ENCODE measurements around the gene TENT4A.

Gene TENT4A

DNA sequence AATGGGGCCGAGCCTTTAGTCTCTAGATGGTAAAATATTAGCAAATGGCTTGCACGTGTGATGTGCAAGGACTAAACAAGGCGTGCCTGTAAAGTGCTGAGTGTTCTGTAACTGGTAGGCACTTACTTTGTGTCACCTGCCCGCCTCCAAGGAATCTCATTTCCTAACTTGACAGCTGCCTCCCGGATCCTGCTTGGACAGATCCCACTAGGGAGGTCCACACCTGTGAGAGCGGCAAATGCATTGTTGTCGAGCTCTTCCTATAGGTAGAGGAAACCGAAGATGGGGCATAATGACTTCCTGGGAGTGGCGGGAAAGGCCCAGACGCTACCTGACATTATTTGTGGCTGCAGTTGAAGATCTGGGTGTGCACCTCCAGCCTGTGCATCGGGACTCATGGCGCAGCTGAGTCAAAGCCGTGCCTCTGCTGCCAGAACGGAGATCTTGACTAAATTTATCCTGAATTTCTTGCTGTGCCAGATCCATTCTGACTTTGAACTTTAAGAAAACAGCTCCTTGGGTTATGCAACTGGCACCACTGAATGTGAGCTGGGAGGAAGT is 79.8 kb downstream of the TENT4A start:
- no peak for ATAC-seq

DNA sequence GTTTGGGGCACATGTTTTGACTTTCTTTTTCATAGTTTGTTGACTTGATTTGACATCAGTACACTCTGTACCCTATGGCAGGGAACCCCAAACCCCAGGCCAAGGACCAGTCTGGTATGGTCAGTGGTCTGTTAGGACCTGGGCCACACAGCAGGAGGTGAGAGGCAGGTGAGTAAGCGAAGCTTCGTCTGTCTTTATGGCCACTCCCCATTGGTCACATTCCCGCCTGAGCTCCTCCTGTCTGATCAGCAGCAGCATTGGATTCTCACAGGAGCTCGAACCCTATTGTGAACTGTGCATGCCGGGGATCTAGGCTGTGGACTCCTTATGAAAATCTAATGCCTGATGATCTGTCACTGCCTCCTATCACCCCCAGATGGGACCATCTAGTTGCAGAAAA is 88.0 kb downstream of the TENT4A start:
- TF ChIP-seq, protein P1, sequence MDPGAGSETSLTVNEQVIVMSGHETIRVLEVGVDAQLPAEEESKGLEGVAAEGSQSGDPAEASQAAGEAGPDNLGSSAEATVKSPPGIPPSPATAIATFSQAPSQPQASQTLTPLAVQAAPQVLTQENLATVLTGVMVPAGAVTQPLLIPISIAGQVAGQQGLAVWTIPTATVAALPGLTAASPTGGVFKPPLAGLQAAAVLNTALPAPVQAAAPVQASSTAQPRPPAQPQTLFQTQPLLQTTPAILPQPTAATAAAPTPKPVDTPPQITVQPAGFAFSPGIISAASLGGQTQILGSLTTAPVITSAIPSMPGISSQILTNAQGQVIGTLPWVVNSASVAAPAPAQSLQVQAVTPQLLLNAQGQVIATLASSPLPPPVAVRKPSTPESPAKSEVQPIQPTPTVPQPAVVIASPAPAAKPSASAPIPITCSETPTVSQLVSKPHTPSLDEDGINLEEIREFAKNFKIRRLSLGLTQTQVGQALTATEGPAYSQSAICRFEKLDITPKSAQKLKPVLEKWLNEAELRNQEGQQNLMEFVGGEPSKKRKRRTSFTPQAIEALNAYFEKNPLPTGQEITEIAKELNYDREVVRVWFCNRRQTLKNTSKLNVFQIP (CRISPR knock-in tag; IDR thresholded peaks at IDR 0.05; ENCODE audit: borderline replicate concordance, low read depth), result no peak
- no peak for TF ChIP-seq ZC3H10 (CRISPR knock-in tag; IDR thresholded peaks at IDR 0.05)
- TF ChIP-seq ZFP30 (CRISPR knock-in tag; IDR thresholded peaks at IDR 0.05), result no peak
- TF ChIP-seq, protein P2, sequence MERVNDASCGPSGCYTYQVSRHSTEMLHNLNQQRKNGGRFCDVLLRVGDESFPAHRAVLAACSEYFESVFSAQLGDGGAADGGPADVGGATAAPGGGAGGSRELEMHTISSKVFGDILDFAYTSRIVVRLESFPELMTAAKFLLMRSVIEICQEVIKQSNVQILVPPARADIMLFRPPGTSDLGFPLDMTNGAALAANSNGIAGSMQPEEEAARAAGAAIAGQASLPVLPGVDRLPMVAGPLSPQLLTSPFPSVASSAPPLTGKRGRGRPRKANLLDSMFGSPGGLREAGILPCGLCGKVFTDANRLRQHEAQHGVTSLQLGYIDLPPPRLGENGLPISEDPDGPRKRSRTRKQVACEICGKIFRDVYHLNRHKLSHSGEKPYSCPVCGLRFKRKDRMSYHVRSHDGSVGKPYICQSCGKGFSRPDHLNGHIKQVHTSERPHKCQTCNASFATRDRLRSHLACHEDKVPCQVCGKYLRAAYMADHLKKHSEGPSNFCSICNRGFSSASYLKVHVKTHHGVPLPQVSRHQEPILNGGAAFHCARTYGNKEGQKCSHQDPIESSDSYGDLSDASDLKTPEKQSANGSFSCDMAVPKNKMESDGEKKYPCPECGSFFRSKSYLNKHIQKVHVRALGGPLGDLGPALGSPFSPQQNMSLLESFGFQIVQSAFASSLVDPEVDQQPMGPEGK (CRISPR knock-in tag; IDR thresholded peaks at IDR 0.05; ENCODE audit: borderline replicate concordance), result no peak
- TF ChIP-seq RARB (CRISPR knock-in tag; IDR thresholded peaks at IDR 0.05), result no peak
- no peak for TF ChIP-seq PPARA (CRISPR knock-in tag; IDR thresholded peaks at IDR 0.05; ENCODE audit: borderline replicate concordance)
- TF ChIP-seq SNAI2 (CRISPR knock-in tag; IDR thresholded peaks at IDR 0.05), result no peak
- TF ChIP-seq ARNTL (CRISPR knock-in tag; IDR thresholded peaks at IDR 0.05; ENCODE audit: borderline replicate concordance, low read depth), result no peak
- no peak for TF ChIP-seq ISL1 (CRISPR knock-in tag; IDR thresholded peaks at IDR 0.05)
- no peak for ATAC-seq

More for the DNA sequence above, 79.8 kb downstream of the TENT4A start:
- TF ChIP-seq ESRRG (CRISPR knock-in tag; IDR thresholded peaks at IDR 0.05) (no peak), ZNF565 (CRISPR knock-in tag; conservative IDR thresholded peaks at IDR 0.05; ENCODE audit: low read depth) (no peak), CSDC2 (CRISPR knock-in tag; IDR thresholded peaks at IDR 0.05) (no peak), RARB (CRISPR knock-in tag; IDR thresholded peaks at IDR 0.05) (no peak), ARNTL (CRISPR knock-in tag; IDR thresholded peaks at IDR 0.05; ENCODE audit: borderline replicate concordance, low read depth) (no peak), TCF4 (CRISPR knock-in tag; IDR thresholded peaks at IDR 0.05; ENCODE audit: borderline replicate concordance) (no peak), ZFP30 (CRISPR knock-in tag; IDR thresholded peaks at IDR 0.05) (no peak)
- TF ChIP-seq, protein P3, sequence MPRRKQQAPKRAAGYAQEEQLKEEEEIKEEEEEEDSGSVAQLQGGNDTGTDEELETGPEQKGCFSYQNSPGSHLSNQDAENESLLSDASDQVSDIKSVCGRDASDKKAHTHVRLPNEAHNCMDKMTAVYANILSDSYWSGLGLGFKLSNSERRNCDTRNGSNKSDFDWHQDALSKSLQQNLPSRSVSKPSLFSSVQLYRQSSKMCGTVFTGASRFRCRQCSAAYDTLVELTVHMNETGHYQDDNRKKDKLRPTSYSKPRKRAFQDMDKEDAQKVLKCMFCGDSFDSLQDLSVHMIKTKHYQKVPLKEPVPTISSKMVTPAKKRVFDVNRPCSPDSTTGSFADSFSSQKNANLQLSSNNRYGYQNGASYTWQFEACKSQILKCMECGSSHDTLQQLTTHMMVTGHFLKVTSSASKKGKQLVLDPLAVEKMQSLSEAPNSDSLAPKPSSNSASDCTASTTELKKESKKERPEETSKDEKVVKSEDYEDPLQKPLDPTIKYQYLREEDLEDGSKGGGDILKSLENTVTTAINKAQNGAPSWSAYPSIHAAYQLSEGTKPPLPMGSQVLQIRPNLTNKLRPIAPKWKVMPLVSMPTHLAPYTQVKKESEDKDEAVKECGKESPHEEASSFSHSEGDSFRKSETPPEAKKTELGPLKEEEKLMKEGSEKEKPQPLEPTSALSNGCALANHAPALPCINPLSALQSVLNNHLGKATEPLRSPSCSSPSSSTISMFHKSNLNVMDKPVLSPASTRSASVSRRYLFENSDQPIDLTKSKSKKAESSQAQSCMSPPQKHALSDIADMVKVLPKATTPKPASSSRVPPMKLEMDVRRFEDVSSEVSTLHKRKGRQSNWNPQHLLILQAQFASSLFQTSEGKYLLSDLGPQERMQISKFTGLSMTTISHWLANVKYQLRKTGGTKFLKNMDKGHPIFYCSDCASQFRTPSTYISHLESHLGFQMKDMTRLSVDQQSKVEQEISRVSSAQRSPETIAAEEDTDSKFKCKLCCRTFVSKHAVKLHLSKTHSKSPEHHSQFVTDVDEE (CRISPR knock-in tag; IDR thresholded peaks at IDR 0.05), result no peak

DNA sequence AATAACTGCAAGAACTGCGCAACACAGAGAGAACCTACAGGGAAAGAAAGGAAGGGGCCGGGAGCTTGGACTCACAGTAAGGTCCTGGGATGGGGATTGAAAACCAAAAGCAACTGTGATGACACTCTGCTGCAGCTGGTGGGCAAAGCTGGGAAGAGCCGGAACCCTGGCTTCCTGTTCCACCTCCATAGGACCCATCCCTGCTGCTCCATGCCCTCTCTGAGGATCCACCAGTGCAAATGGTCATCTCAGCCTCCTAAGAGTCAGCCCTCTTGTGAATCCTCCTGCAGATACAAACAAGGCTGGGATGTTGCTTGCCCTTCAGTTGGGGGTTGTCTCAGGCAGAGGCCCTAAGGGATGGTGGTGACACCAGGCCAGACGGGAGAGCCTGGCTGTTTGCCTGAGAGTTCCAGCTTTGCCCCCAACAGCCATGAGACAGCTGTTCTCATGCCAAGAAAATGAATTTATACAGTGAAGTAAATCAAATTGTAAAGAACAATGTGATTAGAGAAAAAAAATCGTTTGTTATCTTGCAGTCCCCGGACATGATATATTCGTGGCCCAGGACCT is 90.8 kb downstream of the TENT4A start:
- no peak for ATAC-seq
- TF ChIP-seq ZNF565 (CRISPR knock-in tag; conservative IDR thresholded peaks at IDR 0.05; ENCODE audit: low read depth), result no peak
- no peak for TF ChIP-seq SNAI2 (CRISPR knock-in tag; IDR thresholded peaks at IDR 0.05)
- TF ChIP-seq CSDC2 (CRISPR knock-in tag; IDR thresholded peaks at IDR 0.05), result no peak
- TF ChIP-seq, protein P1 (CRISPR knock-in tag; IDR thresholded peaks at IDR 0.05; ENCODE audit: borderline replicate concordance, low read depth), result no peak
- no peak for TF ChIP-seq ZNF70 (CRISPR knock-in tag; IDR thresholded peaks at IDR 0.05)
- TF ChIP-seq ARNTL (CRISPR knock-in tag; IDR thresholded peaks at IDR 0.05; ENCODE audit: borderline replicate concordance, low read depth), result no peak
- no peak for TF ChIP-seq ISL1 (CRISPR knock-in tag; IDR thresholded peaks at IDR 0.05)
- TF ChIP-seq, protein P4, sequence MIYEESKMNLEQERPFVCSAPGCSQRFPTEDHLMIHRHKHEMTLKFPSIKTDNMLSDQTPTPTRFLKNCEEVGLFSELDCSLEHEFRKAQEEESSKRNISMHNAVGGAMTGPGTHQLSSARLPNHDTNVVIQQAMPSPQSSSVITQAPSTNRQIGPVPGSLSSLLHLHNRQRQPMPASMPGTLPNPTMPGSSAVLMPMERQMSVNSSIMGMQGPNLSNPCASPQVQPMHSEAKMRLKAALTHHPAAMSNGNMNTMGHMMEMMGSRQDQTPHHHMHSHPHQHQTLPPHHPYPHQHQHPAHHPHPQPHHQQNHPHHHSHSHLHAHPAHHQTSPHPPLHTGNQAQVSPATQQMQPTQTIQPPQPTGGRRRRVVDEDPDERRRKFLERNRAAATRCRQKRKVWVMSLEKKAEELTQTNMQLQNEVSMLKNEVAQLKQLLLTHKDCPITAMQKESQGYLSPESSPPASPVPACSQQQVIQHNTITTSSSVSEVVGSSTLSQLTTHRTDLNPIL (CRISPR knock-in tag; IDR thresholded peaks at IDR 0.05; ENCODE audit: low read depth), result no peak
- TF ChIP-seq ZC3H10 (CRISPR knock-in tag; IDR thresholded peaks at IDR 0.05), result no peak
- TF ChIP-seq ZFP30 (CRISPR knock-in tag; IDR thresholded peaks at IDR 0.05), result no peak
- TF ChIP-seq, protein P3 (CRISPR knock-in tag; IDR thresholded peaks at IDR 0.05), result no peak
